B cell (primary cell): Measurements from ENCODE around the gene NEK11. TPM values are rescaled to one million over a fixed set of nuclear protein-coding genes. Genes with fewer than 3 reads are reported as not detected.

ENCODE experiments used
- ATAC-seq: fragments of 200-7000 bp; cut with Tn5 transposase; one replicate; pipeline ENCODE4 v1.10.0; 2021; ENCODE audit warnings: low read depth, mild to moderate bottlenecking, moderate number of reproducible peaks, moderate library complexity
- CTCF ChIA-PET: fragments of 350-600 bp; sonication (Branson Sonifier 250); formaldehyde crosslinking; loops from one replicate; lab custom pipeline; 2021; ENCODE audit warnings: antibody characterized with exemption, inconsistent platforms; lab: Charles Lee
- POLR2A ChIA-PET: fragments of 350-600 bp; sonication (Branson Sonifier 250); formaldehyde crosslinking; loops from one replicate; lab custom pipeline; 2021; ENCODE audit warnings: antibody characterized with exemption; lab: Charles Lee
- DNase-seq: peaks from one replicate; pipeline ENCODE4 v3.0.0; 2013
- H2AFZ ChIP-seq: 2 replicates; pipeline ENCODE4 v1.6.1; 2012; ENCODE audit warnings: mild to moderate bottlenecking, low read depth, low read length; ENCODE audit not compliant: insufficient read depth, poor library complexity, severe bottlenecking
- H3K27ac ChIP-seq, 2 donors: 1 replicate in 1 of 2; 2 replicates in 1 of 2; pipeline ENCODE4 v1.5.1; 2012 to 2013; ENCODE audit warnings: low read length in 2 of 2, mild to moderate bottlenecking in 2 of 2, moderate library complexity in 1 of 2
- H3K27me3 ChIP-seq, 4 experiments: fragments of 200-600 bp in 1 of 4; sonication (generic) in 1 of 4; replicated peaks in 1 of 4; 1 replicate in 2 of 4; 2 replicates in 2 of 4; pipeline versions ENCODE4 v1.6.1 to v1.7.0; 2013 to 2016; ENCODE audit warnings: low read length in 3 of 4, mild to moderate bottlenecking in 2 of 4, mixed read lengths in 1 of 4, moderate library complexity in 1 of 4; ENCODE audit not compliant: insufficient read depth in 4 of 4, control insufficient read depth in 3 of 4; ENCODE audit errors: control extremely low read depth in 1 of 4
- H3K36me3 ChIP-seq, 2 experiments: replicated peaks in 1 of 2; 1 replicate in 1 of 2; 2 replicates in 1 of 2; pipeline versions ENCODE4 v1.6.1 to v1.7.1; 2013; ENCODE audit warnings: low read length in 1 of 2; ENCODE audit not compliant: insufficient read depth in 2 of 2, control insufficient read depth in 1 of 2; ENCODE audit errors: control extremely low read depth in 1 of 2, extremely low read depth in 1 of 2
- H3K4me1 ChIP-seq, 2 donors: fragments of 200-600 bp in 1 of 2; sonication (generic) in 1 of 2; 1 replicate in 1 of 2; 2 replicates in 1 of 2; pipeline versions ENCODE4 v1.5.1 to v1.6.1; 2013 to 2017; ENCODE audit warnings: low read length in 2 of 2; ENCODE audit not compliant: control insufficient read depth in 2 of 2, insufficient read depth in 2 of 2
- H3K4me2 ChIP-seq: replicated peaks from 2 replicates; pipeline ENCODE3; 2012; ENCODE audit warnings: mild to moderate bottlenecking, low read depth, low read length; ENCODE audit not compliant: poor library complexity, severe bottlenecking
- H3K4me3 ChIP-seq, 5 experiments: fragments of 200-600 bp in 1 of 5; sonication (generic) in 1 of 5; 1 replicate in 3 of 5; 2 replicates in 2 of 5; pipeline versions ENCODE4 v1.5.1 to v1.7.0; 2011 to 2016; ENCODE audit warnings: low read length in 4 of 5, mild to moderate bottlenecking in 4 of 5, low read depth in 2 of 5, control low read depth in 1 of 5, moderate library complexity in 1 of 5; ENCODE audit not compliant: insufficient read depth in 1 of 5; ENCODE audit errors: control extremely low read depth in 1 of 5, extremely low read depth in 1 of 5
- H3K79me2 ChIP-seq: fragments of 200-600 bp; sonication (generic); one replicate; pipeline ENCODE4 v1.6.0; 2016; ENCODE audit warnings: low read length; ENCODE audit not compliant: control insufficient read depth, insufficient read depth
- H3K9ac ChIP-seq: fragments of 200-600 bp; sonication (generic); 2 replicates; pipeline ENCODE4 v1.6.1; 2017; ENCODE audit warnings: mild to moderate bottlenecking, low read length, moderate library complexity
- H3K9me3 ChIP-seq, 3 donors: one replicate each; pipeline versions ENCODE4 v1.6.1 to v1.7.1; 2013; ENCODE audit warnings: low read length in 2 of 3; ENCODE audit not compliant: control insufficient read depth in 2 of 3, insufficient read depth in 1 of 3; ENCODE audit errors: control extremely low read depth in 1 of 3
- H4K20me1 ChIP-seq: 2 replicates; pipeline ENCODE4 v1.6.0; 2012; ENCODE audit warnings: mild to moderate bottlenecking, low read length; ENCODE audit not compliant: insufficient read depth, control insufficient read depth, poor library complexity, severe bottlenecking
- H3K27ac Mint-ChIP-seq: one replicate; pipeline ENCODE4 v1.8.0; 2021; ENCODE audit warnings: mixed read lengths
- H3K27me3 Mint-ChIP-seq: one replicate; pipeline ENCODE4 v1.8.0; 2021; ENCODE audit warnings: mixed read lengths
- H3K4me1 Mint-ChIP-seq: one replicate; pipeline ENCODE4 v1.8.0; 2021; ENCODE audit warnings: mixed read lengths
- H3K4me3 Mint-ChIP-seq: one replicate; pipeline ENCODE4 v1.8.0; 2021; ENCODE audit warnings: mixed read lengths
- H3K9me3 Mint-ChIP-seq: one replicate; pipeline ENCODE4 v1.8.0; 2022; ENCODE audit warnings: mixed read lengths; ENCODE audit not compliant: insufficient read depth
- CTCF ChIP-seq: fragments of 200-600 bp; IDR thresholded peaks from one replicate; pipeline ENCODE4 v1.8.0; 2022; ENCODE audit warnings: antibody characterized with exemption, mild to moderate bottlenecking
- EZH2 ChIP-seq: IDR thresholded peaks from 2 replicates; pipeline ENCODE4 v1.6.1; 2012; ENCODE audit warnings: borderline replicate concordance, low read depth, mild to moderate bottlenecking, moderate library complexity, low read length; ENCODE audit not compliant: insufficient read depth, poor library complexity, severe bottlenecking
- WGBS: methylation state at CpG from one replicate; pipeline ENCODE4 v1.1.5; 2013; ENCODE audit warnings: missing lambda C conversion rate; ENCODE audit not compliant: insufficient coverage; 5-methylcytosine and 5-hydroxymethylcytosine counted together
- intact Hi-C: fragments of 100-400 bp; cut with micrococcal nuclease; formaldehyde crosslinking; loops from one replicate; pipeline ENCODE4 v1.10.0; 2022
- polyA plus RNA-seq: library from polyadenylated mRNA; depleted of rRNA; stranded (reverse); fragments of >200 nt; gene quantifications from 2 replicates; pipeline ENCODE4 v1.2.3, GENCODE V29; 2012
- total RNA-seq, 2 donors: library from RNA; stranded (reverse); fragments of 120-200 nt in 1 of 2; gene quantifications; 1 replicate in 1 of 2; 2 replicates in 1 of 2; pipeline versions ENCODE4 v1.2.3 to v1.2.4, GENCODE V29; 2013 to 2022

Gene NEK11
- total and polyA plus RNA-seq, 2 donors (not counting 1 experiment from before 2014, with no cell fraction given): 1.00 to 7.7 TPM

GRCh38 chr3:131200636-131201199 lies 174.0 kb downstream of the NEK11 start:
- H3K4me1 ChIP-seq: no peaks in the 10 kb centered on the region
- no peak overlapping the region for H3K27ac ChIP-seq
- H3K9ac ChIP-seq: no peak overlapping the region
- ATAC-seq: no peak
- no peak for TF ChIP-seq CTCF
- TF ChIP-seq EZH2: no peak
- no peaks in the 10 kb centered on the region for H3K36me3 ChIP-seq
- intact Hi-C loops: no loop called here
- no peak overlapping the region for H3K4me3 Mint-ChIP-seq
- no peak for DNase-seq
- no peak overlapping the region for H3K4me3 ChIP-seq
- H3K27ac Mint-ChIP-seq: no peak overlapping the region
- no peaks in the 10 kb centered on the region for H3K79me2 ChIP-seq
- no peak overlapping the region for H3K4me2 ChIP-seq
- peaks cover 13% of the 10 kb centered on the region for H3K9me3 Mint-ChIP-seq
- H3K4me1 Mint-ChIP-seq: no peaks in the 10 kb centered on the region
- no peaks in the 10 kb centered on the region for H3K27me3 ChIP-seq
- ChIA-PET CTCF (no interaction called here), POLR2A (no interaction called here)
- H4K20me1 ChIP-seq: no peaks in the 10 kb centered on the region
- no peaks in the 10 kb centered on the region for H3K27me3 Mint-ChIP-seq
- peaks cover 0 to 14% (median 0%) of the 10 kb centered on the region in 3 donors for H3K9me3 ChIP-seq
- WGBS: 92% methylated on average over 2 of the region's 4 CpGs
- H2AFZ ChIP-seq: no peak overlapping the region

DNA sequence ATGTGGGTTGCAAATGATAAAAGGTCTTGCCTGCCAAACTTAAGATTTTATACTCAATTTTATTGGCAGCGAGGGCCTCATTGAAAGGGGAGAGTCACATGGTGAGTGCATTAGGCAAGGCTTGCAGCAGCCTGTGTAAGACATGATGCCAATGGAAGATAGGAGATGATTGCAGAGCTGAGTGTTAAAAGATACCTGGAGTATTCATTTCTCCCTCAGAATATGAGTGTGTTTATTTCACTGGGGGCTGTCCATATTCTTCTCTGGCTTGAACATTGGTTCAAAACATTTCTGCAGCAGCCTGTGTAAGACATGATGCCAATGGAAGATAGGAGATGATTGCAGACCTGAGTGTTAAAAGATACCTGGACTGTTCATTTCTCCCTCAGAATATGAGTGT lies 189.7 kb downstream of the NEK11 start:
- H3K9me3 Mint-ChIP-seq: no peaks in the 10 kb centered on the region
- peaks cover 7% of the 10 kb centered on the region for H3K27me3 Mint-ChIP-seq
- no peak overlapping the region for H3K4me3 Mint-ChIP-seq
- ATAC-seq: no peak
- Histone ChIP-seq H2AFZ (no peak overlapping the region), H3K9ac (no peak overlapping the region), H3K4me2 (no peak overlapping the region), H3K4me1 (no peaks in the 10 kb centered on the region), H3K27me3 (no peaks in the 10 kb centered on the region), H3K79me2 (no peaks in the 10 kb centered on the region), H3K27ac (no peak overlapping the region), H3K9me3 (no peaks in the 10 kb centered on the region), H4K20me1 (no peaks in the 10 kb centered on the region), H3K36me3 (no peaks in the 10 kb centered on the region), H3K4me3 (no peak overlapping the region)
- ChIA-PET CTCF (no interaction called here), POLR2A (no interaction called here)
- intact Hi-C loops: no loop called here
- no peak for TF ChIP-seq EZH2
- TF ChIP-seq CTCF: no peak
- no peak overlapping the region for H3K27ac Mint-ChIP-seq
- DNase-seq: no peak
- H3K4me1 Mint-ChIP-seq: no peaks in the 10 kb centered on the region
- no CpG with 5 or more reads among the region's 1 CpG for WGBS
